Esophagus muscularis mucosa (tissue), 4 donors: ENCODE results near the gene AATK.

Experiments
- CTCF ChIP-seq, 3 experiments: fragments of 200-600 bp in 2 of 3; fragments of 450-650 bp in 1 of 3; sonication (generic) in 2 of 3; IDR thresholded peaks; one replicate each; pipeline ENCODE4 v1.5.1; 2017 to 2019; ENCODE audit warnings: antibody characterized with exemption in 3 of 3, mild to moderate bottlenecking in 2 of 3, moderate library complexity in 1 of 3
- EP300 ChIP-seq: sonication (generic); formaldehyde crosslinking; IDR thresholded peaks from one replicate; pipeline ENCODE4 v1.6.1; 2017; ENCODE audit warnings: antibody characterized with exemption
- POLR2A ChIP-seq: fragments of 450-650 bp; IDR thresholded peaks from one replicate; pipeline ENCODE4 v1.6.1; 2017; ENCODE audit warnings: antibody characterized with exemption, moderate library complexity, mild to moderate bottlenecking, low read depth
- POLR2AphosphoS5 ChIP-seq, 2 donors: sonication (generic); formaldehyde crosslinking; IDR thresholded peaks; one replicate each; pipeline ENCODE4 v1.6.1; 2017; ENCODE audit warnings: antibody characterized with exemption in 2 of 2

DNA sequence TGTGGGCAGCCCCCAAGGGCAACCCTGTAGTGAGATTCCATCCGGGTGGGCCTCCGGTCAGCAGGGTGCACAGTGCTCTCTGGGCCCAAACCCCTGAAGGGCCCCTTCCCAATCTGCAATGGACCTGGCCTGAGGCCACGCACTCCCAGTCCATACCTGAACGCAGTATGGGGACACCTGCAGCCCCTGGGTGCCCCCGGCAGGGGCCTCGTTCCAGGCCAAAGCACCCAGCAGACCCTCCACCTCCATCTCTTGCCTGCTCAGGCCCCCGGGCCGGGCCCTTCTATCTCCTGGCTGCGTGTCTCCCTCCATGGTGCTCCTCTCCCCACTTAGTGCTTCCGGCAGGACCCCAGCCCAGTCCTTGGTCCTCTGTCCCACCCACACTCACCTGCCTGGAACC, 17.3 kb upstream of the AATK start:
- TF ChIP-seq POLR2AphosphoS5 (IDR thresholded peaks at IDR 0.05) (no peak), CTCF (IDR thresholded peaks at IDR 0.05) (no peak), EP300 (no peak), POLR2A (no peak)
